HepG2 (cell line): ENCODE results near the gene PDGFRA. TPM values are rescaled to one million over a fixed set of nuclear protein-coding genes. Genes with fewer than 3 reads are reported as not detected.

ENCODE experiments used
- ATAC-seq: fragments of 200-7000 bp; cut with Tn5 transposase; 3 replicates; pipeline ENCODE4 v1.9.1; 2020; ENCODE audit warnings: mild to moderate bottlenecking, moderate library complexity
- BruUV-seq: library from RNA; stranded (reverse); fragments of 400-500 nt; replicated peaks from 2 replicates; lab custom pipeline; 2021; lab: Mats Ljungman, UMichigan
- CTCF ChIA-PET: fragments of 300-600 bp; formaldehyde crosslinking; extraction: SDS; loops from one replicate; lab custom pipeline; 2021; ENCODE audit warnings: low total read pairs, inconsistent platforms, low intra/inter-chr PET ratio; lab: Yijun Ruan, JAX
- POLR2A ChIA-PET: fragments of 350-600 bp; sonication (Branson Sonifier 250); formaldehyde crosslinking; loops from one replicate; lab custom pipeline; 2020; ENCODE audit warnings: antibody characterized with exemption, inconsistent platforms; lab: Yijun Ruan, JAX
- DNase-seq: peaks from one replicate; pipeline ENCODE4 v3.0.0-alpha.2; 2015; ENCODE audit warnings: low spot score
- FAIRE-seq: peaks from 3 replicates; lab custom pipeline; 2011; peaks lifted over from hg19 to GRCh38; lab: Jason Lieb, UNC
- H2AFZ ChIP-seq: one replicate; pipeline ENCODE4 v1.6.1; 2011; ENCODE audit warnings: low read length, inconsistent platforms
- H3K27ac ChIP-seq: fragments of 300-600 bp; 3 replicates; pipeline ENCODE4 v1.8.0; 2011; ENCODE audit warnings: mixed run types, mild to moderate bottlenecking, mixed read lengths, low read length, inconsistent platforms; ENCODE audit not compliant: insufficient read depth; ENCODE audit errors: extremely low read length
- H3K27me3 ChIP-seq, 2 experiments: fragments of 200-600 bp in 1 of 2; 2 replicates in 1 of 2; 3 replicates in 1 of 2; pipeline versions ENCODE4 v1.6.0 to v1.8.0; 2011; ENCODE audit warnings: low read length in 2 of 2, mild to moderate bottlenecking in 2 of 2, moderate library complexity in 2 of 2, inconsistent platforms in 1 of 2; ENCODE audit not compliant: insufficient read depth in 2 of 2, control insufficient read depth in 1 of 2
- H3K36me3 ChIP-seq, 2 experiments: fragments of 200-600 bp in 1 of 2; replicated peaks in 1 of 2; 2 replicates in 1 of 2; 3 replicates in 1 of 2; pipeline versions ENCODE4 v1.5.1 to v1.8.0; 2011; ENCODE audit warnings: low read length in 2 of 2, inconsistent platforms in 1 of 2; ENCODE audit not compliant: insufficient read depth in 2 of 2, control insufficient read depth in 1 of 2
- H3K4me1 ChIP-seq: 2 replicates; pipeline ENCODE4 v1.5.1; 2012; ENCODE audit warnings: low read length, inconsistent platforms; ENCODE audit not compliant: insufficient read depth
- H3K4me2 ChIP-seq: 2 replicates; pipeline ENCODE4 v1.6.0; 2011; ENCODE audit warnings: low read depth, low read length, inconsistent platforms
- H3K4me3 ChIP-seq, 3 experiments: fragments of 200-600 bp in 1 of 3; sonication (generic), shearing (Covaris generic) in 1 of 3; replicated peaks in 1 of 3; 2 replicates each; pipeline ENCODE4 v1.5.1; 2011 to 2016; ENCODE audit warnings: low read length in 3 of 3, inconsistent platforms in 2 of 3, low read depth in 2 of 3, mild to moderate bottlenecking in 2 of 3, control low read depth in 1 of 3, mixed read lengths in 1 of 3; ENCODE audit not compliant: insufficient read depth in 1 of 3
- H3K79me2 ChIP-seq: one replicate; pipeline ENCODE4 v1.6.1; 2011; ENCODE audit warnings: low read length, inconsistent platforms; ENCODE audit not compliant: insufficient read depth
- H3K9ac ChIP-seq: 2 replicates; pipeline ENCODE4 v1.6.0; 2011; ENCODE audit warnings: mild to moderate bottlenecking, low read depth, low read length, inconsistent platforms; ENCODE audit not compliant: insufficient read depth
- H3K9me3 ChIP-seq: 2 replicates; pipeline ENCODE4 v1.5.1; 2012; ENCODE audit warnings: mild to moderate bottlenecking, low read length
- H4K20me1 ChIP-seq: 2 replicates; pipeline ENCODE4 v1.6.0; 2011; ENCODE audit warnings: inconsistent platforms, mild to moderate bottlenecking, low read length, moderate library complexity; ENCODE audit not compliant: insufficient read depth
- NFE2L1 ChIP-seq: sonication (generic); formaldehyde crosslinking; IDR thresholded peaks from 2 replicates; pipeline ENCODE4 v1.4.0; 2020; ENCODE audit warnings: missing genetic modification reagents, mild to moderate bottlenecking, borderline replicate concordance
- RAD21 ChIP-seq: fragments of 450-650 bp; formaldehyde crosslinking; IDR thresholded peaks from 2 replicates; pipeline ENCODE4 v1.5.0; 2020; ENCODE audit warnings: mild to moderate bottlenecking
- RBM22 ChIP-seq: fragments of 200-400 bp; formaldehyde crosslinking; optimal IDR thresholded peaks from 2 replicates; pipeline ENCODE3; 2017; ENCODE audit warnings: mild to moderate bottlenecking, low read length, moderate library complexity
- SMC3 ChIP-seq: IDR thresholded peaks from 2 replicates; pipeline ENCODE4 v1.6.1; 2011; ENCODE audit warnings: low read length, improper control_type of control experiment
- STAG1 ChIP-seq: sonication (generic); formaldehyde crosslinking; IDR thresholded peaks from 2 replicates; pipeline ENCODE4 v1.4.0; 2020; ENCODE audit warnings: missing genetic modification reagents
- ZBTB1 ChIP-seq: sonication (generic); formaldehyde crosslinking; IDR thresholded peaks from 2 replicates; pipeline ENCODE4 v1.4.0; 2020; ENCODE audit warnings: missing genetic modification reagents, borderline replicate concordance
- ZNF512 ChIP-seq: sonication (generic); formaldehyde crosslinking; IDR thresholded peaks from 2 replicates; pipeline ENCODE4 v1.4.0; 2020; ENCODE audit warnings: mild to moderate bottlenecking, missing genetic modification reagents
- ZNF790 ChIP-seq: sonication (generic); formaldehyde crosslinking; IDR thresholded peaks from 2 replicates; pipeline ENCODE4 v1.8.0; 2022; ENCODE audit warnings: missing genetic modification reagents, mild to moderate bottlenecking, borderline replicate concordance
- WGBS: methylation state at CpG from one replicate; pipeline ENCODE4 v1.1.6; 2017; ENCODE audit warnings: low lambda C conversion rate; 5-methylcytosine and 5-hydroxymethylcytosine counted together
- in situ Hi-C: cut with HindIII; loops from 2 replicates; pipeline ENCODE4 v1.10.0; 2017; ENCODE audit warnings: low pct_unique_long_range_greater_than_20kb; ENCODE audit not compliant: extremely low pct_ligation_motif_present
- intact Hi-C: fragments of 100-400 bp; cut with micrococcal nuclease; formaldehyde crosslinking; loops from one replicate; pipeline ENCODE4 v1.10.0; 2022; ENCODE audit not compliant: unreplicated experiment
- polyA plus RNA-seq, 8 experiments: library from polyadenylated mRNA; depleted of rRNA in 3 of 8; stranded (reverse) in 7 of 8; unstranded in 1 of 8; fragments of >200 nt; fragmentation: Illumina TruSeq in 4 of 8; extraction: Trizol in 4 of 8; gene quantifications; 2 replicates each; pipeline versions ENCODE4 v1.2.1 to v1.2.3, GENCODE V29; 2011 to 2016; ENCODE audit warnings: low read depth in 4 of 8, missing spikeins in 1 of 8, mixed read lengths in 1 of 8; ENCODE audit not compliant: insufficient read depth in 1 of 8
- total RNA-seq, 5 experiments: library from RNA; depleted of rRNA; stranded (reverse); fragments of >200 nt; fragmentation: Illumina TruSeq; extraction: Trizol; gene quantifications; 2 replicates each; pipeline ENCODE4 v1.2.3, GENCODE V29; 2016; ENCODE audit warnings: low read depth in 1 of 5
- TF ChIP-seq, protein P1 (sequence below): sonication (generic); formaldehyde crosslinking; IDR thresholded peaks from 2 replicates; pipeline ENCODE4 v1.5.0; 2020; ENCODE audit warnings: mild to moderate bottlenecking, missing genetic modification reagents, moderate library complexity

The PDGFRA gene
- total and polyA plus RNA-seq, 2 of the 13 experiments (the other 11 are each of a cell fraction or from before 2014, with no cell fraction given), result 0.04 TPM; not detected in 1

- TF ChIP-seq RBM22, result no peak
- no peak for TF ChIP-seq NFE2L1
- TF ChIP-seq ZNF790 (CRISPR knock-in tag), result no peak
- no peak for TF ChIP-seq ZBTB1
- TF ChIP-seq, all 625 proteins: peak for 0
These were observed 88.6 kb downstream of the PDGFRA start (continued) for GRCh38 chr4:54317690-54318089.

DNA sequence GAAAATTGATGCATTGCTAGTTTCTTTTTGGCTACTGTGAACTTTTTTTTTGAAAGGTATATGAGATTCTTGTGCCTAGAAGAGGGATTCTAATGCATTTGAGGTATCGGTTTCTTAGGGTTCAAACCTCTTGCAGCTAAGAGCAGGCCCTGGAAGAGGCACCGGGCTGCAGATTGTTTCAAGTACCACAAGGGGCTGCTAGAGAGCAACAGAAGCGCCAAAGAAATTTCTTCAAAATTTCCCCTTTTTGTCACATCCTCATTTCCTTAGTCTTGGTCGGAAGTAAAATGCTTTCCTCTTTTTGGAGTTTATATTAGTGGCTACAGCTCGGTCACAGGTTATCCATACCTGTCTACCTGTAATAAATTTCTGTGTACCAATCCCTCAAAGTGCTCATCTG lies 89.8 kb downstream of the PDGFRA start:
- TF ChIP-seq STAG1 (CRISPR knock-in tag) (peak; percentile 37), RAD21 (CRISPR knock-in tag) (0 out of 2 replicates have a peak, but pooled peaks have one; percentile 11), SMC3 (peak; percentile 32; the same call in 1 of the 2 replicates), ZNF512 (no peak)
- TF ChIP-seq, protein P1, sequence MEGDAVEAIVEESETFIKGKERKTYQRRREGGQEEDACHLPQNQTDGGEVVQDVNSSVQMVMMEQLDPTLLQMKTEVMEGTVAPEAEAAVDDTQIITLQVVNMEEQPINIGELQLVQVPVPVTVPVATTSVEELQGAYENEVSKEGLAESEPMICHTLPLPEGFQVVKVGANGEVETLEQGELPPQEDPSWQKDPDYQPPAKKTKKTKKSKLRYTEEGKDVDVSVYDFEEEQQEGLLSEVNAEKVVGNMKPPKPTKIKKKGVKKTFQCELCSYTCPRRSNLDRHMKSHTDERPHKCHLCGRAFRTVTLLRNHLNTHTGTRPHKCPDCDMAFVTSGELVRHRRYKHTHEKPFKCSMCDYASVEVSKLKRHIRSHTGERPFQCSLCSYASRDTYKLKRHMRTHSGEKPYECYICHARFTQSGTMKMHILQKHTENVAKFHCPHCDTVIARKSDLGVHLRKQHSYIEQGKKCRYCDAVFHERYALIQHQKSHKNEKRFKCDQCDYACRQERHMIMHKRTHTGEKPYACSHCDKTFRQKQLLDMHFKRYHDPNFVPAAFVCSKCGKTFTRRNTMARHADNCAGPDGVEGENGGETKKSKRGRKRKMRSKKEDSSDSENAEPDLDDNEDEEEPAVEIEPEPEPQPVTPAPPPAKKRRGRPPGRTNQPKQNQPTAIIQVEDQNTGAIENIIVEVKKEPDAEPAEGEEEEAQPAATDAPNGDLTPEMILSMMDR (CRISPR knock-in tag), result peak; percentile 50
- TF ChIP-seq, all 625 proteins: peak for 4
- peak; percentile 29 for DNase-seq
- H3K4me2 ChIP-seq, result no peak overlapping the region
- peaks cover 2 to 4% of the 10 kb centered on the region in 2 experiments; a peak in 1 of 5 replicates for H3K27me3 ChIP-seq
- ATAC-seq, result peak; percentile 65; the same call in 2 of the 3 replicates
- ChIA-PET CTCF (interaction anchor here (1.4 kb wide), 1 partner anchor 122 kb away, joined by 5 read pairs; no protein-coding TSS in a partner anchor), POLR2A (no interaction called here)
- WGBS, result 22% methylated on average over 5 of the region's 5 CpGs
- H3K9me3 ChIP-seq, result no peaks in the 10 kb centered on the region
- no peaks in the 10 kb centered on the region for H3K36me3 ChIP-seq
- no peaks in the 10 kb centered on the region for H3K79me2 ChIP-seq
- H3K4me3 ChIP-seq, result no peak overlapping the region
- no peak for FAIRE-seq
- no peaks in the 10 kb centered on the region for H3K4me1 ChIP-seq
- BruUV-seq, result no TSS peak
- no peak overlapping the region for H2AFZ ChIP-seq
- H3K27ac ChIP-seq, result no peak overlapping the region
- H4K20me1 ChIP-seq, result no peaks in the 10 kb centered on the region
- H3K9ac ChIP-seq, result no peak overlapping the region
- intact Hi-C loops, result no loop called here
- in situ Hi-C loops, result loop anchor here (25.0 kb wide), 1 partner anchor 643 kb away; no protein-coding TSS in a partner anchor
